Large intestine (tissue), 3 donors: Measurements from ENCODE around the gene LRP2. TPM values are rescaled to one million over a fixed set of nuclear protein-coding genes. Genes with fewer than 3 reads are reported as not detected.
A peak's percentile ranks its signal among the peaks of the same experiment; 100 is the strongest.

Source experiments
- DNase-seq, 2 donors: peaks; one replicate each; pipeline versions ENCODE4 v3.0.0 to v3.0.0-alpha.2; 2013
- H3K27ac ChIP-seq: one replicate; pipeline ENCODE4 v1.5.1; 2013; ENCODE audit warnings: low read length
- H3K27me3 ChIP-seq: 2 replicates; pipeline ENCODE4 v1.6.1; 2013; ENCODE audit warnings: low read length; ENCODE audit not compliant: control insufficient read depth, insufficient read depth
- H3K36me3 ChIP-seq: 2 replicates; pipeline ENCODE4 v1.6.1; 2013; ENCODE audit warnings: low read length; ENCODE audit not compliant: control insufficient read depth, insufficient read depth
- H3K4me1 ChIP-seq: one replicate; pipeline ENCODE4 v1.6.1; 2013; ENCODE audit warnings: low read length; ENCODE audit not compliant: control insufficient read depth, insufficient read depth
- H3K4me3 ChIP-seq: one replicate; pipeline ENCODE4 v1.5.1; 2013; ENCODE audit warnings: low read length
- H3K9me3 ChIP-seq: one replicate; pipeline ENCODE4 v1.6.1; 2013; ENCODE audit warnings: mild to moderate bottlenecking, low read depth, low read length, moderate library complexity; ENCODE audit not compliant: control insufficient read depth
- WGBS: methylation state at CpG from one replicate; pipeline ENCODE4 v1.1.5; 2013; ENCODE audit warnings: low lambda C conversion rate; ENCODE audit not compliant: insufficient coverage; 5-methylcytosine and 5-hydroxymethylcytosine counted together
- polyA plus RNA-seq: library from polyadenylated mRNA; unstranded; fragments of 120-200 nt; gene quantifications from one replicate; pipeline ENCODE4 v1.2.1, GENCODE V29; 2013

LRP2 gene
- polyA plus RNA-seq, 1 donor, result 4.4 TPM

- 80% methylated on average over 4 of the region's 21 CpGs for WGBS
- no peak overlapping the region for H3K27ac ChIP-seq
- peak; percentile 54 to 58 for DNase-seq
Measured at GRCh38 chr2:169109502-169110409, 252.6 kb downstream of the LRP2 start.

GRCh38 chr2:169108099-169108884 lies 254.0 kb downstream of the LRP2 start:
- Histone ChIP-seq H3K27me3 (no peaks in the 10 kb centered on the region), H3K4me1 (no peaks in the 10 kb centered on the region), H3K4me3 (no peak overlapping the region), H3K36me3 (no peaks in the 10 kb centered on the region), H3K9me3 (no peaks in the 10 kb centered on the region), H3K27ac (no peak overlapping the region)
- DNase-seq, result no peak
- WGBS, result 100% methylated on average over 1 of the region's 3 CpGs

More at GRCh38 chr2:169109502-169110409, 252.6 kb downstream of the LRP2 start:
- H3K9me3 ChIP-seq, result no peaks in the 10 kb centered on the region
- H3K4me1 ChIP-seq, result no peaks in the 10 kb centered on the region
- H3K27me3 ChIP-seq, result no peaks in the 10 kb centered on the region
- no peak overlapping the region for H3K4me3 ChIP-seq
- H3K36me3 ChIP-seq, result no peaks in the 10 kb centered on the region

- Histone ChIP-seq H3K27me3 (no peaks in the 10 kb centered on the region), H3K4me3 (no peak overlapping the region), H3K27ac (no peak overlapping the region), H3K36me3 (no peaks in the 10 kb centered on the region), H3K9me3 (no peaks in the 10 kb centered on the region), H3K4me1 (no peaks in the 10 kb centered on the region)
- DNase-seq, result peak in 1 of 2 donors; percentile 16
- no CpG with 5 or more reads among the region's 2 CpGs for WGBS
Measured at GRCh38 chr2:169107645-169108044, 254.7 kb downstream of the LRP2 start.

- 67% methylated on average over 1 of the region's 6 CpGs for WGBS
- no peaks in the 10 kb centered on the region for H3K9me3 ChIP-seq
- DNase-seq, result no peak
- no peaks in the 10 kb centered on the region for H3K36me3 ChIP-seq
- no peak overlapping the region for H3K27ac ChIP-seq
- no peaks in the 10 kb centered on the region for H3K27me3 ChIP-seq
- no peaks in the 10 kb centered on the region for H3K4me1 ChIP-seq
- H3K4me3 ChIP-seq, result no peak overlapping the region
Measured at GRCh38 chr2:169106563-169107545, 255.5 kb downstream of the LRP2 start.

GRCh38 chr2:169106134-169106533 lies 256.2 kb downstream of the LRP2 start:
- no peak for DNase-seq
- Histone ChIP-seq H3K4me3 (no peak overlapping the region), H3K4me1 (no peaks in the 10 kb centered on the region), H3K9me3 (no peaks in the 10 kb centered on the region), H3K27ac (no peak overlapping the region), H3K27me3 (no peaks in the 10 kb centered on the region), H3K36me3 (no peaks in the 10 kb centered on the region)
- WGBS, result no CpG with 5 or more reads among the region's 2 CpGs

GRCh38 chr2:169105476-169105875 lies 256.9 kb downstream of the LRP2 start:
- H3K4me1 ChIP-seq, result no peaks in the 10 kb centered on the region
- no peak overlapping the region for H3K4me3 ChIP-seq
- no peak overlapping the region for H3K27ac ChIP-seq
- H3K36me3 ChIP-seq, result no peaks in the 10 kb centered on the region
- no CpG with 5 or more reads among the region's 1 CpG for WGBS
- no peak for DNase-seq
- H3K9me3 ChIP-seq, result no peaks in the 10 kb centered on the region
- no peaks in the 10 kb centered on the region for H3K27me3 ChIP-seq

GRCh38 chr2:169104848-169105247 lies 257.5 kb downstream of the LRP2 start:
- H3K27me3 ChIP-seq, result no peaks in the 10 kb centered on the region
- H3K36me3 ChIP-seq, result no peaks in the 10 kb centered on the region
- no peak overlapping the region for H3K27ac ChIP-seq
- WGBS, result 100% methylated on average over 1 of the region's 1 CpG
- H3K4me3 ChIP-seq, result no peak overlapping the region
- no peak for DNase-seq
- no peaks in the 10 kb centered on the region for H3K4me1 ChIP-seq
- no peaks in the 10 kb centered on the region for H3K9me3 ChIP-seq

GRCh38 chr2:169095621-169096105 lies 266.7 kb downstream of the LRP2 start:
- no peak for DNase-seq
- Histone ChIP-seq H3K9me3 (no peaks in the 10 kb centered on the region), H3K27me3 (no peaks in the 10 kb centered on the region), H3K4me3 (no peak overlapping the region), H3K4me1 (no peaks in the 10 kb centered on the region), H3K27ac (no peak overlapping the region), H3K36me3 (no peaks in the 10 kb centered on the region)
- 100% methylated on average over 1 of the region's 5 CpGs for WGBS

- 83% methylated on average over 1 of the region's 1 CpG for WGBS
- Histone ChIP-seq H3K9me3 (no peaks in the 10 kb centered on the region), H3K27me3 (no peaks in the 10 kb centered on the region), H3K4me3 (no peak overlapping the region), H3K27ac (no peak overlapping the region), H3K4me1 (no peaks in the 10 kb centered on the region), H3K36me3 (no peaks in the 10 kb centered on the region)
- DNase-seq, result no peak
Measured at GRCh38 chr2:169094676-169095075, 267.7 kb downstream of the LRP2 start.
